A549 (cell line): ENCODE measurements around the gene GABRR2.

Source experiments
- BHLHE40 ChIP-seq: IDR thresholded peaks from 2 replicates; pipeline ENCODE4 v1.6.1; 2012; ENCODE audit warnings: low read depth, low read length, inconsistent platforms
- CEBPB ChIP-seq, 2 experiments: fragments of >200 bp in 1 of 2; sonication (Bioruptor Twin) in 1 of 2; formaldehyde crosslinking in 1 of 2; IDR thresholded peaks; 2 replicates each; pipeline ENCODE4 v1.6.1; 2012 to 2016
- EHMT2 ChIP-seq: fragments of 200-600 bp; sonication (generic); IDR thresholded peaks from 2 replicates; pipeline ENCODE4 v1.6.1; 2016; ENCODE audit warnings: antibody characterized with exemption, low read depth, mild to moderate bottlenecking, moderate library complexity
- ESRRA ChIP-seq: fragments of 150-350 bp; IDR thresholded peaks from 2 replicates; pipeline ENCODE4 v1.6.1; 2014; ENCODE audit warnings: mild to moderate bottlenecking, low read length, borderline replicate concordance
- FOSL2 ChIP-seq, 2 experiments: fragments of 450-650 bp in 1 of 2; fragments of >200 bp in 1 of 2; sonication (Bioruptor Twin) in 1 of 2; formaldehyde crosslinking; IDR thresholded peaks; 2 replicates each; pipeline versions ENCODE4 v1.5.0 to v1.6.1; 2016 to 2020; ENCODE audit warnings: mild to moderate bottlenecking in 1 of 2, moderate library complexity in 1 of 2
- TF ChIP-seq, protein P1 (sequence below): fragments of >200 bp; sonication (Bioruptor Twin); formaldehyde crosslinking; IDR thresholded peaks from 3 replicates; pipeline ENCODE4 v1.5.1; 2016
- TF ChIP-seq, protein P2 (sequence below): fragments of 200-600 bp; sonication (generic); IDR thresholded peaks from 2 replicates; pipeline ENCODE4 v1.6.1; 2016; ENCODE audit warnings: antibody characterized with exemption, mild to moderate bottlenecking, moderate library complexity

DNA sequence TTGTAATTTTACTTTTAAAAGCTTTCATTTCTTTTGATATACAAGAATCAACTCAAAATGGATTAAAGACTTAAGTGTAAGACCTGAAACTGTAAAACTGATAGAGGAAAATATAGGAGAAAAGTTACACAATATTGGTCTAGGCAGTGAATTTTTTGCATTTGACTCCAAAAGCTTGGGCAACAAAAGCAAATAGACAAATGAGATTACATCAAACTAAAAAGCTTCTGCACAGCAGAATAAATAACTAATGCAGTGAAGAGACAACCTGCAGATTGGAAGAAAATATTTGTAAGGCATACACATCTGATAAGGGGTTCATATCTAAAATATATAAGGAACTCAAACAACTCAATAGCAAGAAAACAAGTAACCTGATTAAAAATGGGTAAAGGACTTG lies 100.9 kb downstream of the GABRR2 start:
- TF ChIP-seq, protein P1, sequence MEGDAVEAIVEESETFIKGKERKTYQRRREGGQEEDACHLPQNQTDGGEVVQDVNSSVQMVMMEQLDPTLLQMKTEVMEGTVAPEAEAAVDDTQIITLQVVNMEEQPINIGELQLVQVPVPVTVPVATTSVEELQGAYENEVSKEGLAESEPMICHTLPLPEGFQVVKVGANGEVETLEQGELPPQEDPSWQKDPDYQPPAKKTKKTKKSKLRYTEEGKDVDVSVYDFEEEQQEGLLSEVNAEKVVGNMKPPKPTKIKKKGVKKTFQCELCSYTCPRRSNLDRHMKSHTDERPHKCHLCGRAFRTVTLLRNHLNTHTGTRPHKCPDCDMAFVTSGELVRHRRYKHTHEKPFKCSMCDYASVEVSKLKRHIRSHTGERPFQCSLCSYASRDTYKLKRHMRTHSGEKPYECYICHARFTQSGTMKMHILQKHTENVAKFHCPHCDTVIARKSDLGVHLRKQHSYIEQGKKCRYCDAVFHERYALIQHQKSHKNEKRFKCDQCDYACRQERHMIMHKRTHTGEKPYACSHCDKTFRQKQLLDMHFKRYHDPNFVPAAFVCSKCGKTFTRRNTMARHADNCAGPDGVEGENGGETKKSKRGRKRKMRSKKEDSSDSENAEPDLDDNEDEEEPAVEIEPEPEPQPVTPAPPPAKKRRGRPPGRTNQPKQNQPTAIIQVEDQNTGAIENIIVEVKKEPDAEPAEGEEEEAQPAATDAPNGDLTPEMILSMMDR: no peak
- TF ChIP-seq EHMT2: no peak
- TF ChIP-seq, protein P2, sequence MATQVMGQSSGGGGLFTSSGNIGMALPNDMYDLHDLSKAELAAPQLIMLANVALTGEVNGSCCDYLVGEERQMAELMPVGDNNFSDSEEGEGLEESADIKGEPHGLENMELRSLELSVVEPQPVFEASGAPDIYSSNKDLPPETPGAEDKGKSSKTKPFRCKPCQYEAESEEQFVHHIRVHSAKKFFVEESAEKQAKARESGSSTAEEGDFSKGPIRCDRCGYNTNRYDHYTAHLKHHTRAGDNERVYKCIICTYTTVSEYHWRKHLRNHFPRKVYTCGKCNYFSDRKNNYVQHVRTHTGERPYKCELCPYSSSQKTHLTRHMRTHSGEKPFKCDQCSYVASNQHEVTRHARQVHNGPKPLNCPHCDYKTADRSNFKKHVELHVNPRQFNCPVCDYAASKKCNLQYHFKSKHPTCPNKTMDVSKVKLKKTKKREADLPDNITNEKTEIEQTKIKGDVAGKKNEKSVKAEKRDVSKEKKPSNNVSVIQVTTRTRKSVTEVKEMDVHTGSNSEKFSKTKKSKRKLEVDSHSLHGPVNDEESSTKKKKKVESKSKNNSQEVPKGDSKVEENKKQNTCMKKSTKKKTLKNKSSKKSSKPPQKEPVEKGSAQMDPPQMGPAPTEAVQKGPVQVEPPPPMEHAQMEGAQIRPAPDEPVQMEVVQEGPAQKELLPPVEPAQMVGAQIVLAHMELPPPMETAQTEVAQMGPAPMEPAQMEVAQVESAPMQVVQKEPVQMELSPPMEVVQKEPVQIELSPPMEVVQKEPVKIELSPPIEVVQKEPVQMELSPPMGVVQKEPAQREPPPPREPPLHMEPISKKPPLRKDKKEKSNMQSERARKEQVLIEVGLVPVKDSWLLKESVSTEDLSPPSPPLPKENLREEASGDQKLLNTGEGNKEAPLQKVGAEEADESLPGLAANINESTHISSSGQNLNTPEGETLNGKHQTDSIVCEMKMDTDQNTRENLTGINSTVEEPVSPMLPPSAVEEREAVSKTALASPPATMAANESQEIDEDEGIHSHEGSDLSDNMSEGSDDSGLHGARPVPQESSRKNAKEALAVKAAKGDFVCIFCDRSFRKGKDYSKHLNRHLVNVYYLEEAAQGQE: no peak
- no peak for TF ChIP-seq CEBPB (IDR thresholded peaks at IDR 0.05)
- no peak for TF ChIP-seq ESRRA
- no peak for TF ChIP-seq BHLHE40
- no peak for TF ChIP-seq FOSL2 (IDR thresholded peaks at IDR 0.05)
- no peak for TF ChIP-seq FOSL2 (CRISPR knock-in tag; IDR thresholded peaks at IDR 0.05)
